Activated CD8-positive, alpha-beta memory T cell treated with anti-CD3 and anti-CD28 coated beads, Interleukin-2, amount 50 U/mL, for 4 hours (primary cell): ENCODE measurements around the gene UGT8.

ENCODE experiments used
- DNase-seq: peaks from one replicate; pipeline ENCODE4 v3.0.0-alpha.2; 2020

Gene UGT8

DNA sequence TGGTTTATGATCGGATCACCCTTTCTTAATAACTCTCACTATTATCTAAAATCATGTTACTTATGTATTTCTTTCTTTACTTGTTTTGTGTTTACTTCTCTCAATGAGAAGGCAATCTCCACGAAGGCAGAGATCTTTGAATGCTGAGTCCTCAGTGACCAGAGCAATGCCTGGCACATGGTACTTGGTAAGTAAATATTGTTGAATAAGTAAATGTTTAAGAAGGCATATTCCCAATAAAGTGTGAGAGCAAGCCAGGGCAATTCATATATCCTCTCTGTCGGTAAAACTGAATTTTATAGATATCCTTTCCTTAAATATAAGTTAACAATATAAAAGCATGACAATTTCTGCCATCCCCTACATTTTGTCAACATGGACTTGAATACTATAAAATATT, 94.4 kb downstream of the UGT8 start:
- no peak for DNase-seq

DNA sequence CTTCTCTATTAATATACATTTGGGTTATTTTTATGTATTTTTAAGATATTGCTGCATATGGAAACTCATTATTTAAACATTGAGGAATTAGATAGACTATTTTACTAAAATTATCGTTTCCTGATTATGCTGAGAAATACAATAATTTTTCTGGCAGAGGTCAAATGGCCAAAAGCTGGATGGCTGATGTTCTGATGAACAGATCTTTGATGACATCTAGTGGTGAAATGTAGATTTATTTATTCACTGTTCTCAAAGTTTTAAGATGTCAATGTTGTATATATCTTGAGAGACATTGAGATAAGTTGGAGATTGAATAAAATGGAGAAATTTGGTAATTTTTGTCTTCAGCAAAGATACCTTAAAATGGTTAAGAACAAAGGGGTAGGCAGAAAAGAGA, 96.2 kb downstream of the UGT8 start:
- no peak for DNase-seq

DNA sequence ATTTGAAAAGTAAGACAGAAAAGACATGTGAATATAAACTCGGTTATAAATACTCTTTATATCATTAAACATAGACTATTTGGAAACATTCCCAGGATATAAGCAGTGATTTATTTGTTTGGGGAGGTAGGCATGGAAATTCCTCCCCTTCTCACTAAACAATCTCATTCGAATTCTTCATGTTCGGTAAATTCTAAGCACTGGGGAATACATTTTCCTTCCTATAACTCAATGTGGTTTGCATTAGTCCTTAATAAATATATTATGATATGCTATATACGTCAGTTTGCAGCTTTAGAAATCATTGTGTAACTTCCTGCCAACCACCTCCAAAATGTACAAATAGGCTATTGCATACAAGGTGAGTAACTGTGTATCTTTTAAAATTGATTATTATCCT, 99.6 kb downstream of the UGT8 start:
- DNase-seq, result no peak

DNA sequence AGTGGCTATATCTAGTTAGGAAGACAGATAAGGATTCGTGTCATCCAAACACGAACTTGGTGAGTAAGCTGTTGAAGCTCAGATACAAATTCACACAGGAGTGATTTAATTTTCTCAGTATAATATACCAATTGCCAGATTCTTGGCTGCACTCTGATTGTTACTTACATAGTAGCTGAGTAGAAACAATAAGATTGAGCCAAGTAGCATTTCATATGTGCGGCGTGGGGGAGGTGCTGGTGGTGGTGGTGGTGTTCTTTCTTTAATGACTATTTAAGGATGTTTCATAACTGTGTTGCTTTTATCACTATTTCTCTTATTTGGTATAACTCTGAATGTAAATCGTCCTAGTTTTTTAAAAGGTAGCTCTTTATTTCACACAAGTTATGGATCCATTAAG, 102.9 kb downstream of the UGT8 start:
- DNase-seq, result no peak

DNA sequence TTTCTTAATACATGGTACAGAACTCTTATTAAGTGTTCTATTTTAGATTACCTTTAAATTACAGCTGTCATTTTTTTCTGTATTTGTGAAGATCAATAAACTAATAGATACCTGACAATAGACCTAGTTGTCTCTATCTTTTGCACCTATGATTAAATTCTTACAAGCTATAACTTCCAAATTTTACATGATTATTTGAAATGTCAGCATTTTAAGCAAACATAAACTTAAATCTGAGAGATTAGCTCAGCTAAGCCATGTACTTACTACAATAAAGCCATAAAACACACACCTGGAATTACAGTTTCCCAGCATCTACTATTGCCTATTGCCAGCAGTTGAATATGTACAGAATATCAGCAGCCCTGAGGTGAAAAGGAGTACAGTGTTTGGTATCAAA, 118.8 kb downstream of the UGT8 start:
- no peak for DNase-seq

DNA sequence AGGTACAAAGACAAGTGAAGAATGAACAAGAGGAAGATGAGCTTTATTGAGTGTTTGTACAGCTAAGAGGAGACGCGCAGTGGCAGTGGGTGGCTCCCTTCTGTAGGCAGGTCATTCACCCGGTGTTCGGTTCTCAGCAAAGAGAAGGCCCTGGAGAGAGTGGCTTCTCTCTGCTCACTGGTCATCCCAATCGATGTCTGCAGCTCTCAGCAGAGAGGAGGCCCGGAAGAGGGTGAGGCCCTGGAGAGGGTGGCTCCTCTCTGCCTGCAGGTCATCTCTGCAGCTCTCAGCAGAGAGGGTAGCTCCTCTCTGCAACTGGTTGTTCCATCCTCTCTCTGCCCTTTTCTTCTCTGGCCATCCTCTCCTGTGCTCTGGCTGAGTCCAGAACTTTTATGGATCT, 126.5 kb downstream of the UGT8 start:
- no peak for DNase-seq

DNA sequence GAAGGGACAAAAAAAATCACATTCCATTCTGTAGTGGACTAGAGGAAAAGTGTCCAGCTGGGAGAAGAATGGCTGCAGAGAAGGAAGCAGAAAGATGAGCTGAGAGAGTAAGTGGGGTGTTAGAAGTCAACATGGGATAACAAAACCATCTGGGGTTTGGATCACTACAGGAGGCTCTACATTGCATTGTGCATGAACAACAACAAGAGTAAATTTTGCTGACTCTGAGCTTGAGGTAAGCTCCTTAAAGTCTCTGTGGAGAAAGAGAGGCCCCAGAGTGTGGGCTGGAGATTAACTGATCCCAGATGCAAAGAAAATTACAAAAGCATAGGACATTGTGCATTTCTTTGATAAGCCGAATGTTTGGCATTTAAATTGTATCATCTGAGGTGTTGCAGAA, 128.9 kb downstream of the UGT8 start:
- no peak for DNase-seq
